Hematopoietic multipotent progenitor cell treated with erythropoietin and hydrocortisone succinate and interleukin-3 and kit ligand, for 17 days (in vitro differentiated cells): ENCODE results near the gene GPC6.
"Not testable (repeated sequence)": the region's sequence is repeated elsewhere in the genome, so short reads cannot be mapped to it uniquely, and the experiment has no call there.

Source experiments
- DNase-seq: peaks from one replicate; pipeline ENCODE4 v3.0.0-alpha.2; 2015; ENCODE audit warnings: low spot score

GPC6 gene

DNA sequence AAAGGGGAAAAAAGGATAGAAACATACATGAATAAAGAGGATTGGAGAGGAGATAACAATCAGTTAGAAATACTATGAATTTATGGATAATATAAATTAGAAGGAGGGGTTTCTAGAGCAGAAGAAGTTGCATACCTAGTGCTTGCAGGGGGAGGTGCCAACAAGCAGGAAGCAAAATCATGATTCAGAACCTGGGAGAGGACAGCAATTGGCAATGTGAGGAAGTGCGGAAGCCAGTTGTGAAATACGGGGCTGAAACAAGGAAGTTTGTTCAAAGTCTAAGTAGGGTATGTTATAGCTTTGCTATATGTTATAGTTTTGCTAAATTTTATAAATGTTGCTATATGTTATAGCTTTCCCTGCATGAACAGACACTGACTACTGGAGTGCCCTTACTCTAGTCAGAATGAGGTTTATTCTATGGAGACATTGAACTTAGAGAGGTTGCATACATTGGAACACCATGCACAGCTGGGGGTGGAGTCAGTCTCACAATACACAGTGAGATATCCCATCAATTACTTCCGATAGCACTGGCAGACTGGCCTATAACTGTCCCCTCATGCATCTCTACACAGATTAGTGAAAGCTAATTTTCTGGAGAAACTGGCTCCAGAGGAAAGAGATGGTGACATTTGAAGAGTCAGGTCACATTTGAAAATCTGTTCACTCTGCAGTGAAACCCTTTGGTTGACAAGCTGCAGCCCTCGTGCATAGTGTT lies 92.1 kb downstream of the GPC6 start:
- no peak for DNase-seq

GRCh38 chr13:93320942-93321341 lies 94.3 kb downstream of the GPC6 start:
- no peak for DNase-seq

GRCh38 chr13:93323880-93324279 lies 97.3 kb downstream of the GPC6 start:
- not testable (repeated sequence) for DNase-seq

DNA sequence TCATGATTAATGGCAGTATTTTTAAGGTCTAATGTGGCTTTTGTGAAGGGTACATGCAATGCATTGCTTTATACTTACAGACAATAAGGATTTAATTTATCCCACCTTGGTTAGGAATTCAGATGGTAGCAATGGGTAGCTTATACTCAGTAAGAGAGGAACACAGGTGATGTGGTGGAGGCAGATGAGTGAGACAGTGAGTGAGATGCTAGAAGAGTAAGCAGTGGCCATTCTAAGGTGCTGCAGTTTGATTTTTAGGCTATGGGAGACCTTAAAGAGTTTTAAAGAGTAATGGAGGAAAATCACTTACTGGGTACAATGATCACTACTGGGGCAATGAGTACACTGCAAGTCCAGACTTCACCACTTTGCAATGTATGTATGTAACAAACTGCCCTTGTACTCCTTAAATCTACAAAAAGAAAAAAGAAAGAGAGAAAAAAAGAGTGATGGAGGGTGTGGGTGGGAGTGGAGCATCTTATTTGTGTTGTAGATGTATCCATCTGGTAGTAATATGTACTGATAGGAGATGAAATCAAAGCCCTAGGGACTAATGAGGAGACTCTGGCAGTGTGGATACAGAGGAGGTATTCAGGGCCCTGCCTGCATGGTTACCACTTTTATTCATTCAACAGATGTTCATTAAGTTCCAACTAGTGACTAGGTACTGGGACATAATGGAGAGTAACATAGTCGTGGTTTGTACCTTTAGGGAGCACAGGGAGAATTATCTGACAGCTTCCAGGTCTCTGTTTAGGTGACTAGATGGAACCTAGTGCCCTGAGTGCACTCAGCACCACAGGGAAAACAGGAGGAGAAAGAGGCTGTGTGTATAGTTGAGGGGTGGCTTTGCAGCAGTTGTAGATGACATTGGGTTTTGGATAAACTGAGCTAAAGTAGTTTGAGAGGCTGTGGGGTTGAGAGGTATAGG lies 99.0 kb downstream of the GPC6 start:
- no peak for DNase-seq

DNA sequence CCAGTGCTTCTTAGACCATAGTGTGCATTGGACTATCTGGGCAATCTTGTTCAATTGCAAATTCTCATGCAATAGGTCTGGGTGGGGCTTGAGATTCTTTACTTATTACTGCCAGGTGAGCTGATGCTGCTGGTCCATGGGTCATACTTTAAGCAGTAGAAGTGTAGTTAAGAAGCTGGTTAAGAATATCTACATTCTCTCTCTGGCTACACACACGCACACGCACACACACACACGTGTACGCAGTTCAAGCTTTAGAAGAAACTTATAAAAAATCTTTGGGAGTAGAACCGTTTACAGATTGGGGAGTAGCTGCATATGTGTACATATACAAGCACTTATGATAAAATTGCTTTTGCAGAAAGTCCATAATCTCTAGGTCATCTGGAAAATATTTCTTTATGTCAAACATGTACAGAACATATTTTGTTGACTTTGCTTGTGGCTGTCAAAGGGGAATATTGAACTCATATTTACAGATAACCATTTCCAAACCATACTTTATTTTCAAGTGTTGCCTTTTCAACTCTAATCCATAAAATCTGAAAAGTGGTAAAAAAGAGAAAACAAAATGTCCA lies 99.7 kb downstream of the GPC6 start:
- no peak for DNase-seq

DNA sequence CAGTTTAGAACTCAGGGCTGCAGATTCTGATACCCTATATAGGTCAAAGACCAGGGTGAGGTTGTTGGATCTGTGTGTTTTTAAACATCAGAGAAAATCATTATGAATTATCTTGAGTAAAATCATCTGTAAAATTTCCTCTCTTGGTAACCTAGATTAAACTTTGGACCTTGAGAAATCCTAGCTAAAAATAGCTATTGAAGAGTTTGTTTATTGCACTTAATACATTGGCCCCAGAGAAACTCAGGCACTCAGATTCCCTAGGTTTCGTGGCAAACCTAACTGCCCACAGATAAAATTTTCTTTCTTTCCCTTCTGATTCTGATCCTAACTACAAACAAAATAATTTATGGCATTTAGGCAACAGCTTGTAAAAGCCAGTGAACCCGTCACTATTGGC lies 102.3 kb downstream of the GPC6 start:
- DNase-seq, result no peak

DNA sequence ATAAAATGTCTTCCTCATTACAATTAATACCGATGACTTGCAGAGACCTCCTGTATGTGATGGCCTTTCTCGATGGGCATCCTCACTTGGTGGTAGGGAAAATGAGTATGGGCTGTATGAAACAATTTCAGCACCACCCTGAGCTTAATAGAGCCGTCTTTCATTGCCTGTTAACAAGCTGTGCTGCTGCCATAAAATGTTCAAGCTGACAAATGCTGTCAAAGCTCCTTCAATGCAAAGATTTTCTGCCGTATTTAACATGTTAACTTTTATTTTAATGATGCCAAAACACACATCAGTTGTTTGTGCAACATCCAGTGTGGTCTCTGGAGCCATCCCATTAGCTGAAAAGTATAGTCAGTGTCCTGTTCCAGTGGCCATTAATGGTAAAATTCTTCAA lies 110.1 kb downstream of the GPC6 start:
- no peak for DNase-seq

- no peak for DNase-seq
Observed at GRCh38 chr13:93338030-93338429, 111.4 kb downstream of the GPC6 start.

- DNase-seq, result no peak
Observed at GRCh38 chr13:93338906-93339305, 112.3 kb downstream of the GPC6 start.

DNA sequence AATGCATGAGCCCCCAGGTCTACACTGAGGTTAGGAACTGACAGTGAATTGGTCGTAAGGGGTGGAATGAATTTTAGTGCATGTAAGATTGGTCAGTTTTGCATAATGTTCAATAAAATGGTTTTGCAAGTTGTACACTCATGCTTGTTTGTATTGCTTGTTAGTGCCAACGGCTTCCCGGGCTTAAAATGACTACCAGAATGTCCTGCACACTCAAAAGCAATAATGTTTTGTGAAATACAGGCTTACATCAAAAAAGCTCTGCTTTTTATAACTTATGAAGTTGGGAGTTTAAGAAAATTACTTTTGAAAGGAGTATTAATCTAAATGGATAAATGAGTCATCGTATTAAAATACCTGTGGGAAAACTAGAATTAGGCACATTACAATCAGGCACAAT lies 112.9 kb downstream of the GPC6 start:
- DNase-seq, result no peak

DNA sequence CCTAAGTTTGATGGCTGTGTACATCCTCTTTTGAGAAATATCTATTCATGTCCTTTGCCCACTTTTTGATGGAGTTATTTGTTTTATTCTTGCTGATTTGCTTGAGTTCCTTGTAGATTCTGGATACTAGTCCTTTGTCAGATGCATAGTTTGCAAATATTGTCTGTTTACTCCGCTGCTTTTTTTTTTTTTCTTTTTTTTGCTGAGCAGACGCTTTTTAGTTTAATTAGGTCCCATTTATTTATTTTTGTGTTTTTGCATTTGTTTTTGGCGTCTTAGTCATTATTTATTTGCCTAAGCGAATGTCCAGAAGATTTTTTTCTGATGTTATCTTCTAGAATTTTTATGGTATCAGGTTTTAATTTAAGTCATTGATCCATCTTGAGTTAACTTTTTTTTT lies 114.9 kb downstream of the GPC6 start:
- no peak for DNase-seq

DNA sequence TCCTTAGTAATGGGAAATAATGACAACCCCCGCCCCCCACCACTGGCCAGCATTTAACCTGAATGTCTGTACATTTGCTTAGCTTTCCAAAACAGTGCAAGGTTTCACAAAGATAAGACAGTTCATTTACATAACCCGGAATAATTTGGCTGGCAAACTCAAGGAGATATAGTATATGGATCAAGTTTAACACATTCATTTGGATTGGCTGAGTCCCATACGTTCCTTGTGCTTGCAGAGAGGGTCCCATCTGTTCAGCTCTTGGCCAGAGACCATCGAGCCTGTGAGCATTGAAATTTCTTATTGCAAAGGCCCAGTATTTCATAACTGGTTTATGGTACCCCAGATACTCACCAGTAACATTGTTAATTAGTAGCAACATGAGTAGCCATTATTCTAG lies 116.5 kb downstream of the GPC6 start:
- no peak for DNase-seq

GRCh38 chr13:93344048-93344705 lies 117.6 kb downstream of the GPC6 start:
- no peak for DNase-seq

DNA sequence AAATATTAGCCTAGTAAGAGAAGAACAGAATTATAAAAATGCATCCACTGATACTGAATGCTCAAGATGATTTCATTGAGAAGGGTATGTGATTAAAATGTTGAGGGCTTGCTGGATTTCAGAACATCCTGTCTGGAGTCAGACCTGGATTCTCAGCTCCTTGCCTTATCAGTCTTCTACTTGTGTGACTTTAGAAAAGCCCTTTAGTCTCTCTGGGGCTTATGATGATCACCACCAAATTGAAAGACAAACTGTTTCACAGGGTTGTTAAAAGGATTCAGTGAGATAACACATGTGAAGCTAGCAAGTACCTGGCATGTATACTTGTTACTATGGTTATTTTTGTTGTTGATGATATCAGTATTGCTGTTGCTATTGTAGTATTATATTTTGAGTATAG lies 118.4 kb downstream of the GPC6 start:
- no peak for DNase-seq

DNA sequence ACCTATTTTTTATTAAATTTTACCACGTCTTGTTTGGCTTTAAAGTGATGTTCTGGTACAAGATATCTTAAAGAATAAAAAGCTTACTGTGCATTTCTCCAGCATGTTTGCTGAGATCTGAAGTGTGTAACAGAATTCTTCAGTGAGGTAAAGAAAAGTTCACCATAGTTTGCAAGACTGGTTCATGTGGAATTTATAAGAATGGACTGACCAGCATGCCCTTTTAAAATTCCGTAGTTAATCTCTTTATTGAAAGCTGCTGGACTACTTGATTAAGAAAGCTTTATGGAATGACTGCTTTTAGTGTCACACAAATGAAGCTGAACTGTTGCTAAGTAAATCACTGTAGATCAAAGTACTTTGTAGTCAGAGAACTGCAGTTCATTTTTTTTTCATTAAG lies 119.2 kb downstream of the GPC6 start:
- no peak for DNase-seq

DNA sequence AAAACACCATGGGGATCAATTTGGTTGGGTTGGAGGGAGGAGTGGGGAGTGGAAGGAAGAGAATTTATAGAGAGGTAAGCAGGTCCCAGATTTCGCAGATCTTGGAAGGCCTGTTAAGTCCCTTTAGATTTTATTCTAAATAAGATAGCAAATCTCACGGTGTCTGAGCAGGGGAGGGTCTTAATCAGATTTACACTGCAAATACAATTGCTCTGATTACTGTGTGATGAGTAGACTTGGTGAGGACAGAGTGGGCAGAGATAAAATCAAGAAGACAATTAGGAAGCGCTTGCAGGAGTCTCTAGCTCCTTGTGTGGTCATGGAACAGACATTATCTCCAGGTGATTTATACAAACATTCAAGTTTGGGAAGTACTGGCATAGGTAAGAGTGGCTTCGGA lies 126.0 kb downstream of the GPC6 start:
- no peak for DNase-seq

- no peak for DNase-seq
Observed at GRCh38 chr13:93355094-93355493, 128.5 kb downstream of the GPC6 start.

DNA sequence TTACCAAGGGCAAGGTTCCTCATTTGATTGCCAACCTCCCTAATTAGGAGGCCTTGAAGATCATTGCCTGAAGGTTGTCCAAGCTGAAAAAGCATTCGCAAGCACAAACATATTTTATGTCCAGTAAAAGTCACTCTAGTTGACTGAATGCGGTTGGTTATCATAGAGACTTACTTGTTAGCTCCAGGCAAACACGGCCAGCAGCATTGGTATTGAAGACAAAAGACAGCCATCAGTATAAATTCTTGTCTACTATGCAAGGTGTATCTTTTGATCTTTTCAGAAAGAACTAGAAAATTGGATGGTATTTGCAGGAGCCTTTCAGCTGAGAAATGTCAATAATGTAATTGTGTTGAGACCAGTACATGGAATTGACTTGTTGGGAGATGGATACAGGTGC lies 129.9 kb downstream of the GPC6 start:
- DNase-seq, result no peak

- no peak for DNase-seq
Observed at GRCh38 chr13:93360021-93360420, 133.4 kb downstream of the GPC6 start.

- no peak for DNase-seq
Observed at GRCh38 chr13:93361703-93362102, 135.1 kb downstream of the GPC6 start.

DNA sequence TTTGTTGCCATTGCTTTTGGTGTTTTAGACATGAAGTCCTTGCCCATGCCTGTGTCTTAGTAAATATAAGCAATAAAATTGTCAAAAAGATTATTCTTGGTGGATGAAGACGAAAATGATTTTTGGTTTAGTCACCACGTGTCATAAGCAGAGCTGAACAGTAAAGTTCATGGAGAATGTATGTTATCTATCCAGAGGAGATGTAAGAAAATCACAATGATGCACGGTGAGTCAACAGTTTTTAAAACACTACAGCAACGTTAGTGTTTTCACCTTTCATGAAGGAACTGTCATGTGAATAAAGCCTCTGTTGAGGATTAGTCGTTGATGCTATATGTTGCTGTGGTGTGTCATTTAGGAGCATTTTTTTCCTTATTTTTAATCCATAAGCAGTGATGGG lies 137.6 kb downstream of the GPC6 start:
- DNase-seq, result no peak

- DNase-seq, result no peak
Observed at GRCh38 chr13:93368296-93368695, 141.7 kb downstream of the GPC6 start.

DNA sequence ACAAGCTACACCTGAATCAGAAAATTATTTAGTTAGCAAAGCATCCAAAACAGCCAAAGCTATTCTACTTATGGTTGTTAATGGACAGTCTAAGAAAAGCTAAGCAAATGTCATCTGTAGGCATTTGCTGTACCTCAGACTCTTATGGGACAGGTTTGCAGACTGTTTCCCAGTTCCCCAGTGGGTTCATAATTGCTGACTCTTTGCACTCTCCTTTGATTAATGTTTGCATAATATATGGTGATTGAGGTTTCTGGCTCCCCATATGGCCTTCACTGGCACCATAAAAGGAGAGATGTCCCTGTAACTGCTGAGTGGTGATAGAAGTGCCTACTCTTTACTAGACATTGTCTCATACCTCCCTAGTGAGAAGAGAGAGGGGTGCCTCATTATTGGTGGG lies 142.1 kb downstream of the GPC6 start:
- no peak for DNase-seq
